ENCODE results near the gene PNPLA6.
"Not testable (repeated sequence)": the region's sequence is repeated elsewhere in the genome, so short reads cannot be mapped to it uniquely, and the experiment has no call there.

Gene PNPLA6

GRCh38 chr19:7533925-7534480, 1.5 kb upstream of the PNPLA6 start:
- DNase-seq: peak; percentile 95

GRCh38 chr19:7534531-7535046, 928 bp upstream of the PNPLA6 start:
- DNase-seq: peak; percentile 90

- no peak for DNase-seq
These were observed 630 bp downstream of the PNPLA6 start for GRCh38 chr19:7535998-7536695.

GRCh38 chr19:7538990-7539389, 3.5 kb downstream of the PNPLA6 start:
- not testable (repeated sequence) for DNase-seq

GRCh38 chr19:7539827-7540425, 4.4 kb downstream of the PNPLA6 start:
- DNase-seq: no peak

GRCh38 chr19:7540761-7541474, 5.4 kb downstream of the PNPLA6 start:
- peak; percentile 35 for DNase-seq

- no peak for DNase-seq
These were observed 5.9 kb downstream of the PNPLA6 start for GRCh38 chr19:7541475-7541824.

- no peak for DNase-seq
These were observed 6.4 kb downstream of the PNPLA6 start for GRCh38 chr19:7541828-7542443.

GRCh38 chr19:7542556-7543348, 7.2 kb downstream of the PNPLA6 start:
- no peak for DNase-seq

- DNase-seq: peak; percentile 26
These were observed 9.1 kb downstream of the PNPLA6 start for GRCh38 chr19:7544626-7545025.

GRCh38 chr19:7545300-7545699, 9.8 kb downstream of the PNPLA6 start:
- DNase-seq: no peak

- DNase-seq: no peak
These were observed 10.4 kb downstream of the PNPLA6 start for GRCh38 chr19:7545904-7546303.

- DNase-seq: no peak
These were observed 11.6 kb downstream of the PNPLA6 start for GRCh38 chr19:7547159-7547558.

- DNase-seq: no peak
These were observed 14.1 kb downstream of the PNPLA6 start for GRCh38 chr19:7549429-7550148.

GRCh38 chr19:7550169-7550770, 14.8 kb downstream of the PNPLA6 start:
- peak; percentile 23 for DNase-seq

GRCh38 chr19:7550987-7551761, 15.7 kb downstream of the PNPLA6 start:
- DNase-seq: peak; percentile 85

- DNase-seq: no peak
These were observed 17.3 kb downstream of the PNPLA6 start for GRCh38 chr19:7552781-7553180.

GRCh38 chr19:7554565-7554964, 19.0 kb downstream of the PNPLA6 start:
- no peak for DNase-seq

GRCh38 chr19:7554990-7555864, 19.7 kb downstream of the PNPLA6 start:
- DNase-seq: no peak
